ENCODE data around the gene MRPL32.

DNA sequence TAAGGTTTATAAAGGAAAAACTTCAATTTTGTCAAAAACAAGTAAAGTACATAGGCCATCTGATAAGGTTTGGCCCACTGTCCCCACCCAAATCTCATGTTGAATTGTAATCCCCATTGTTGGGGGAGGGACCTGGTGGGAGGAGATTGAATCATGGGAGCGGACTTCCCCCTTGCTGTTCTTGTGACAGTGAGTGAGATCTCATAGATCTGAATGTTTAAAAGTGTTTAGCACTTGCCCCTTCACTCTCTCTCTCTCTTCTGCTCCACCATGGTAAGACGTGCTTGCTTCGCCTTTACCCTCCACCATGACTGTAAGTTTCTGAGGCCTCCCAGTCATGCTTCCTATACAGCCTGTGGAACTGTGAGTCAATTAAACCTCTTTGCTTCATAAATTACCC lies 18.2 kb downstream of the MRPL32 start:
- no peak for TF ChIP-seq POLR2A (IDR thresholded peaks at IDR 0.05)
- TF ChIP-seq, protein P1, sequence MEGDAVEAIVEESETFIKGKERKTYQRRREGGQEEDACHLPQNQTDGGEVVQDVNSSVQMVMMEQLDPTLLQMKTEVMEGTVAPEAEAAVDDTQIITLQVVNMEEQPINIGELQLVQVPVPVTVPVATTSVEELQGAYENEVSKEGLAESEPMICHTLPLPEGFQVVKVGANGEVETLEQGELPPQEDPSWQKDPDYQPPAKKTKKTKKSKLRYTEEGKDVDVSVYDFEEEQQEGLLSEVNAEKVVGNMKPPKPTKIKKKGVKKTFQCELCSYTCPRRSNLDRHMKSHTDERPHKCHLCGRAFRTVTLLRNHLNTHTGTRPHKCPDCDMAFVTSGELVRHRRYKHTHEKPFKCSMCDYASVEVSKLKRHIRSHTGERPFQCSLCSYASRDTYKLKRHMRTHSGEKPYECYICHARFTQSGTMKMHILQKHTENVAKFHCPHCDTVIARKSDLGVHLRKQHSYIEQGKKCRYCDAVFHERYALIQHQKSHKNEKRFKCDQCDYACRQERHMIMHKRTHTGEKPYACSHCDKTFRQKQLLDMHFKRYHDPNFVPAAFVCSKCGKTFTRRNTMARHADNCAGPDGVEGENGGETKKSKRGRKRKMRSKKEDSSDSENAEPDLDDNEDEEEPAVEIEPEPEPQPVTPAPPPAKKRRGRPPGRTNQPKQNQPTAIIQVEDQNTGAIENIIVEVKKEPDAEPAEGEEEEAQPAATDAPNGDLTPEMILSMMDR (IDR thresholded peaks at IDR 0.05), result no peak

Data from right lobe of liver (tissue), 4 donors.